ENCODE results near the gene SPRR1B. TPM values are rescaled to one million over a fixed set of nuclear protein-coding genes. Genes with fewer than 3 reads are reported as not detected.

SPRR1B gene
- total RNA-seq, 1 experiment from 2014 or later = not detected

- TF ChIP-seq ATF6 (CRISPR knock-in tag; IDR thresholded peaks at IDR 0.05) = no peak
These were observed 42.1 kb downstream of the SPRR1B start (continued) for GRCh38 chr1:153072806-153073726.

GRCh38 chr1:153081736-153082135, 50.7 kb downstream of the SPRR1B start:
- ChIA-PET POLR2A (no interaction called here), CTCF (no interaction called here)
- H3K27me3 Mint-ChIP-seq (ENCODE audit: low read depth) = no peaks in the 10 kb centered on the region

More at GRCh38 chr1:153081736-153082135, 50.7 kb downstream of the SPRR1B start:
- H3K4me1 Mint-ChIP-seq = peaks cover 4% of the 10 kb centered on the region; the same call in 1 of the 2 replicates
- peaks cover 24% of the 10 kb centered on the region for H3K36me3 Mint-ChIP-seq
- H3K4me3 Mint-ChIP-seq = no peak overlapping the region
- no peak overlapping the region for H3K27ac Mint-ChIP-seq
- DNase-seq (ENCODE audit: low spot score) = no peak
- H3K9me3 Mint-ChIP-seq = peaks cover 38% of the 10 kb centered on the region
- TF ChIP-seq RORB (CRISPR knock-in tag; IDR thresholded peaks at IDR 0.05) = no peak
- TF ChIP-seq JUN (CRISPR knock-in tag; IDR thresholded peaks at IDR 0.05) = no peak
- no peak for TF ChIP-seq E2F1 (CRISPR knock-in tag; IDR thresholded peaks at IDR 0.05)
- TF ChIP-seq RELA (CRISPR knock-in tag; IDR thresholded peaks at IDR 0.05; ENCODE audit: borderline replicate concordance) = no peak
- no peak for ATAC-seq

Other genes with a start within 250 kb of the SPRR1B start
- gene LCE1E, start 244.9 kb upstream of the SPRR1B start, total RNA-seq (2021) = not detected in 3 replicates
- not detected in 3 replicates for gene LCE1D, start 234.5 kb upstream of the SPRR1B start, total RNA-seq (2021)
- gene LCE1C, start 224.6 kb upstream of the SPRR1B start, total RNA-seq (2021) = not detected in 3 replicates
- not detected in 3 replicates for gene LCE1B, start 219.2 kb upstream of the SPRR1B start, total RNA-seq (2021)
- not detected in 3 replicates for gene LCE1A, start 203.7 kb upstream of the SPRR1B start, total RNA-seq (2021)
- gene LCE6A, start 188.3 kb upstream of the SPRR1B start, total RNA-seq (2021) = not detected in 3 replicates
- not detected in 3 replicates for gene LCE7A, start 171.2 kb upstream of the SPRR1B start, total RNA-seq (2021)
- gene SMCP, start 152.9 kb upstream of the SPRR1B start, total RNA-seq (2021) = not detected in 3 replicates
- gene IVL, start 122.7 kb upstream of the SPRR1B start, total RNA-seq (2021) = not detected in 3 replicates
- gene SPRR5, start 84.0 kb upstream of the SPRR1B start, total RNA-seq (2021) = not detected in 3 replicates
- gene SPRR4, start 60.6 kb upstream of the SPRR1B start, total RNA-seq (2021) = not detected in 3 replicates
- not detected in 3 replicates for gene SPRR1A, start 47.1 kb upstream of the SPRR1B start, total RNA-seq (2021)
- gene SPRR3, start 29.5 kb upstream of the SPRR1B start, total RNA-seq (2021) = not detected in 3 replicates
- not detected in 3 replicates for gene SPRR2D, start 9.9 kb downstream of the SPRR1B start, total RNA-seq (2021)
- not detected in 3 replicates for gene SPRR2A, start 26.3 kb downstream of the SPRR1B start, total RNA-seq (2021)
- not detected in 3 replicates for gene SPRR2B, start 40.4 kb downstream of the SPRR1B start, total RNA-seq (2021)
- gene SPRR2E, start 63.3 kb downstream of the SPRR1B start, total RNA-seq (2021) = not detected in 3 replicates
- gene SPRR2F, start 82.3 kb downstream of the SPRR1B start, total RNA-seq (2021) = not detected in 3 replicates
- gene SPRR2G, start 119.7 kb downstream of the SPRR1B start, total RNA-seq (2021) = not detected in 3 replicates
- gene LELP1, start 172.2 kb downstream of the SPRR1B start, total RNA-seq (2021) = not detected in 3 replicates
- gene PRR9, start 186.4 kb downstream of the SPRR1B start, total RNA-seq (2021) = not detected in 3 replicates
- gene LORICRIN, start 228.5 kb downstream of the SPRR1B start, total RNA-seq (2021) = not detected in 3 replicates

Data from WTC11 (cell line).